Glomerular visceral epithelial cell (primary cell): ENCODE measurements around the gene TRMT61A.

Experiments used
- DNase-seq: peaks from one replicate; pipeline ENCODE4 v3.0.0-alpha.2; 2016; ENCODE audit errors: extremely low spot score

TRMT61A gene

GRCh38 chr14:103547455-103547940, 18.5 kb downstream of the TRMT61A start:
- DNase-seq, result no peak

DNA sequence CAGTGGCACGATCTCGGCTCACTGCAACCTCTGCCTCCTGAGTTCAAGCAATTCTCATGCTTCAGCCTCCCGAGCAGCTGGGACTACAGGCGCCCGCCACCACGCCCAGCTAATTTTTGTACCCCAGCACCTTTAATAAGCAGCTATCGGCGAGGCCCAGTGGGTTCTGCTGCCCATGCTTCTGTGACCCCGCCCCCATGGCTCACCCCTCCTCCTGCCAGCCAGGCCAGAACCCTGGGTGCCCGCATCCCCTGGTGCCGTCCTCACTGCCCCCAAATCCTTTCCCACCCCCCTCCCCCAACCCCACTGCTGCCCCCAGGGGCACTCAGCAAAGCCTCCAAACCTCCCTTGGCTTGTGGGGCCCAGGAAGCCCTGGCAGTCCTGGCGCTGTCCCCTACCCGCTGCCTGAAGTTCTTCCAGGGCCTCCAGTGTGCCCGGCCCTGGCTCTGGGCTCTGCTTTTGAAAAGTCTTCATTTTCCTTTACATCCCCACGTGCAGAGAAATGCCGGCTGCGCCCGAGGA, 19.0 kb downstream of the TRMT61A start:
- no peak for DNase-seq

GRCh38 chr14:103548463-103549351, 19.7 kb downstream of the TRMT61A start:
- DNase-seq, result no peak

- DNase-seq, result no peak
Observed at GRCh38 chr14:103549361-103550311, 20.6 kb downstream of the TRMT61A start.

DNA sequence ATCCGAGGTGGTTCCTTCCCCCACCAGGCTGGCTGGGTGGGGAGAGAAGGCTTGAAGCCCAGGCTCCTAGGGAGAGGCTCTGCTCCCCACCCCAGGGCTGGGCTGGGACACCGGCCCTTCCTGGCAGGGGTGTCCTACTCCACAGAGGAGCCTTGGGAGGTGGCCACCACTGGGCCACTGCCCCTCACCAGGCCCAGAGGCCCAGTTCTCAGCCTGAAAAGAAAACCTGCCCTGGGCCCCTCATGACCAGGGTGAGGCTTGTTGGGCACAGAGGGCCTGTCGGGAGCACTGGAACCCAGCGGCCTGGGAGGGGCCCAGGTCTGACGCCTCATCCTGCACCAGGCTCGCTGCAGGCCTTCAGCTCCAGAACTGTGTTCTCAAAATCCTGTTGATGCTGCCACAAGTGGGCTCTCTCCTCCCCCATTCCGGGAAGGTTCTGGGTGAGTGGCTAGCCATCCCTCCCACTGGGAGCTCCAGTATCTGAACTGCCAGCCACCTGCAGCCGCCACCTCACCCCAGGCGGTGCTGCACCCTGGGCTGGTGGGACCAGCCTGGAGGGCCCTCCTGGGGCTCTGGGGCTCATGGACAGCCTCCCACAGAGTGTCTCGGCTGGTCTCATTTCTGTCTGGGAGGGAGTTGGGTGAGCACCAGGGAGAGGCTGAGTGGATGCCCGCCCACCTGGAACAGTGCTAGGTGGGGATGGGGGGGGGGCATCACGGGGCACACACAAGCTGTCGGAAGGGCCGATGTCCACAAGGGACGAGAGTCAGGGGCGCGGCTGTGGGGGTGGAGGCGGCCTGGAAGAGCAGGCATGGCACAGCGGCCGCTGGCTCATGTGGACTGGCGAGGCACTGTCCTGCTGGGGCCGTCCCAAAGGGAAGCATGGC, 21.7 kb downstream of the TRMT61A start:
- peak; percentile 92 for DNase-seq

- DNase-seq, result peak; percentile 56
Observed at GRCh38 chr14:103551338-103551762, 22.4 kb downstream of the TRMT61A start.

DNA sequence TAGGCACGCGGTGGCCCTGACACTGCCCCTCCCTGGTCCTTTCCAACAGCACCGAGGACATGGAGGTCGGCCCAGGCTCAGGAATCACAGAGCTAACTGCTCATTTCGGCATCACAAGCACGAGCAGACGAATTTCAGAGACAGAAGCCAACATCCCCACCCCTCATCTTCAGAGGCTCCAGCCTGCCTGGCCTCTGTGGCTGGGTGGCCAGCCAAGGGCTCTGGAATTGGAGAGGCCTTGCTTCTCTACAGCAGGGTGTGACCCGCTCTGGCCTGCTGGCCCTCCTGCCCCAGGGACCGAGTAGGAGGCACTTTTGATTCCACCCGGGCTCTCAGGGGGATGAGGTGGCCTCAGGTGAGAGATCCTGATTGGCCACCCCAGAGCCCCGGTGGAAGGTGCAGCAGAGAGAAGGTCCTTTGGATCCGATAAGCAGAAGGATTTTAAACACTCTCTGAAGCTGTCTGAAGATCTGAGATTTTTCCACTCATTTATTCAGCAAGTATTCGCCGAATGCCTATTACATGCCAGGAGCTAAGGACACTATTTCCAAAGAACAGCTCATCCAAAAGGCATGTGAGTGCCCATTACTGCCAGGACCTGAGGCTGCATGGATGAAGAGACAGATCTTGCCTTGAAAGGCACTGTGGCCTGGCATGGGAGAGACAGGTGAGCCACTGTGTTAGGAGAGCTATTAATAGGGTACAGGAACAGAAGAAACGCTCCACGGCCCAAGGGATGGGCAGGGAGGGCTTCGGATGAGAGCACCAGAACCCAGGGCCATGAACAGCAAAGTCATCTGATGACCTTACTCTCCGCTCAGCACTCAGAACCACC, 23.2 kb downstream of the TRMT61A start:
- DNase-seq, result peak; percentile 92

DNA sequence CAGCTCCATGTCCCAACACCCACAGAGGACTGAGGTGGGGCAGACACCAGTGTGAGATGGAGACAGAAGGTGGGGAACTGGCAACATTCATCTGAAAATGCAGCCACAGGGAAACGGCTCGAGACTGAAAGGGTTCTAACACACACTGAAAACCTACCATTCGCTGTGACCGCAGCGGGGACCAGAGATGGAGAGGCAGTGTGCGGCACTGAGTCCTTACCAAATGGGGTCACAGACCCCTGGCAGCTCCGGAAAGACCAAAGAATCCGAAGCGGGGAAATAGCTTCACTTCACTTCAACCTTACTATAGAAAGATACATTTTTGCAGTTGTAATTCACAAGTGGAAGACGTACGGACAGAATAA, 23.8 kb downstream of the TRMT61A start:
- no peak for DNase-seq

DNA sequence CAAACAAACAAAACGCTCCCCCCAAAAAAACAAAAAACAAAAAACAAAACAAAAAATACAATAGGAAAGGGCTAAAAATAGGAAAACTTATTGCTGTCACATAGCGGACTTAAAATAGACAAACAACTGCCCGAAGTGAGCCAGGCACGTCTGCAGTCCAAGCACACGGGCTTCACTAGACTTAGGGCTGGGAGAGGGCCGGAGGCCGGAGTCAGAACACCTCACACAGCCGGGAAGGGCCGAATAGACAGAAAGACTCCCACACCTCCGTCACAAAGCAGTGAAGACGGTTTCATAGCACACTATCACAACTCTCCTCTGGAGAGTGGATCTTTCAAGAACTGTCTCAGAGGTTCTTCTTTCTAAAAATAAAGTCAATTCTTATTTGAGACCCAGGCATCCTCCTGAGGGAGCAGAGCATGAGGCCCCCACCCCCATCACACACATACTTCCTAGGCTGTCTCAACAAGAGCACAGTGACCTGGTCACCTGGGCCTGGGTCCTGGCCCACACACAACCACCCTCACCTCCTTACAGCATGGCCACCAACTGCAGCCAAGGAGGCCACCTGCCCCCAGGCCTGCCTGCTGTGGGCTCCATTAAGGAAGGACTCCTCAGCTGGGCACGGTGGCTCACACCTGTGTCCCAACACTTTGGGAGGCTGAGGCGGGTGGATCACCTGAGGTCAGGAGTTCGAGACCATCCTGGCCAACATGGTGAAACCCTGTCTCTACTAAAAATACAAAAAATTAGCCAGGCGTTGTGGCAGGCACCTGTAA, 26.8 kb downstream of the TRMT61A start:
- no peak for DNase-seq

GRCh38 chr14:103556946-103557758, 28.2 kb downstream of the TRMT61A start:
- DNase-seq, result no peak

GRCh38 chr14:103558071-103558882, 29.3 kb downstream of the TRMT61A start:
- DNase-seq, result peak; percentile 98

- DNase-seq, result no peak
Observed at GRCh38 chr14:103559766-103560165, 30.8 kb downstream of the TRMT61A start.

- no peak for DNase-seq
Observed at GRCh38 chr14:103560691-103561090, 31.7 kb downstream of the TRMT61A start.

- DNase-seq, result peak; percentile 55
Observed at GRCh38 chr14:103561381-103562178, 32.6 kb downstream of the TRMT61A start.

GRCh38 chr14:103562179-103562428, 33.1 kb downstream of the TRMT61A start:
- DNase-seq, result peak; percentile 51

DNA sequence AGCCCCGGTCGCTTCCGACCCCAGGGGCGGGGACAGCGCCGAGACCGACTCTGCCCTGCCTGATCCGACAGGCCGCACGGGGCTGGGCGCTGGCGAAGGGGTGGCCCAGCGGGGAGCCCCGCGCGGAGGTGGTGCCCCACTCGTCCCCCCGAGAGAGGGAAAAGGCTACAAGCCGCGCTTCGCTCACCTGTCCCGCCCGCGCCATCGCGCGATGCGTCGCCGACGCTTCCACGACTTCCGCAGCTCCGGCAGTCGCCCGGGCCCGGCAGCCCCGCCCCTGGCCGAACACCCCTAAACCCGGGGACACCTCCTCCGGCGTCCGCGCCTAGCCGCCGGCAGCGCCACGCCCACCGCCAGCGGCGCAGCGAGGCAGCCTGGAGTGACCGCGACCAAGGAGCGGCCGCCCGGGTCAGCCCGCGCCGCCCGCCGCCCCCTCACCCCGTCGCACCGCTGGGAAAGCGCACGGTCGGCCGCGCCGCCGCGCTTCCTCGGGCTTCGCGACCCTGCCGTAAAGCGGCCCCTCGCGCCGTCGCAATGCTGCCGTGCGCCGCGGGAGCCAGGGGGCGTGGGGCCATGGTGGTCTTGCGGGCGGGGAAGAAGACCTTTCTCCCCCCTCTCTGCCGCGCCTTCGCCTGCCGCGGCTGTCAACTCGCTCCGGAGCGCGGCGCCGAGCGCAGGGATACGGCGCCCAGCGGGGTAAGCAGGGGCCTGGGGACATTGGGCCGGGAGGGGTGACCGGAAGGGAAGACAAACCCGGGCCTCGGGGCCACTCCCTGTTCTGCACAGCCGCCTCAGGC, 33.6 kb downstream of the TRMT61A start, which contains the start of the genes BAG5 and COA8:
TSS of gene BAG5 (minus strand) at position 229 of the 797 bp plus-strand sequence. CDS start 1,493 bp downstream, outside the sequence.
TSS of gene COA8 (plus strand) at position 532 of the 797 bp plus-strand sequence. CDS start at position 574, 42 bp downstream.
- DNase-seq, result peak; percentile 89
